CD4-positive, CD25-positive, alpha-beta regulatory T cell (primary cell): ENCODE results near the gene P2RX3. TPM values are rescaled to one million over a fixed set of nuclear protein-coding genes. Genes with fewer than 3 reads are reported as not detected.

ENCODE experiments used
- ATAC-seq, 2 donors: fragments of 150-1000 bp; cut with Tn5 transposase; one replicate each; pipeline ENCODE4 v1.10.0; 2021; ENCODE audit warnings: low read depth in 2 of 2, moderate number of reproducible peaks in 2 of 2, moderate library complexity in 1 of 2
- DNase-seq, 3 donors: peaks; one replicate each; pipeline versions ENCODE4 v3.0.0 to v3.0.0-alpha.2; 2012 to 2022; ENCODE audit warnings: mixed read lengths in 1 of 3
- H3K27ac ChIP-seq: one replicate; pipeline ENCODE4 v1.7.0; 2013; ENCODE audit warnings: mild to moderate bottlenecking, low read length; ENCODE audit not compliant: insufficient read depth, poor library complexity, severe bottlenecking
- H3K27me3 ChIP-seq: one replicate; pipeline ENCODE4 v1.7.0; 2013; ENCODE audit warnings: low read length; ENCODE audit not compliant: control insufficient read depth, insufficient read depth
- H3K36me3 ChIP-seq: one replicate; pipeline ENCODE4 v1.7.0; 2013; ENCODE audit warnings: mild to moderate bottlenecking, low read length, moderate library complexity; ENCODE audit not compliant: control insufficient read depth, insufficient read depth
- H3K4me1 ChIP-seq: 2 replicates; pipeline ENCODE4 v1.7.0; 2013; ENCODE audit warnings: mild to moderate bottlenecking, low read length; ENCODE audit not compliant: insufficient read depth, control insufficient read depth, poor library complexity, severe bottlenecking
- H3K4me3 ChIP-seq: one replicate; pipeline ENCODE4 v1.7.0; 2013; ENCODE audit warnings: low read depth, mild to moderate bottlenecking, low read length, moderate library complexity
- H3K9me3 ChIP-seq, 2 experiments: 1 replicate in 1 of 2; 2 replicates in 1 of 2; pipeline ENCODE4 v1.7.0; 2013; ENCODE audit warnings: low read length in 2 of 2, mild to moderate bottlenecking in 1 of 2, moderate library complexity in 1 of 2; ENCODE audit not compliant: control insufficient read depth in 2 of 2
- H3K27ac Mint-ChIP-seq, 3 donors: one replicate each; pipeline ENCODE4 v1.8.0; 2020 to 2022; ENCODE audit warnings: mild to moderate bottlenecking in 3 of 3, mixed read lengths in 3 of 3, moderate library complexity in 2 of 3
- H3K27me3 Mint-ChIP-seq: one replicate; pipeline ENCODE4 v1.8.0; 2022; ENCODE audit warnings: mild to moderate bottlenecking, mixed read lengths
- H3K36me3 Mint-ChIP-seq: one replicate; pipeline ENCODE4 v1.8.0; 2020; ENCODE audit warnings: mixed read lengths
- H3K4me1 Mint-ChIP-seq, 4 donors: one replicate each; pipeline ENCODE4 v1.8.0; 2020 to 2022; ENCODE audit warnings: mixed read lengths in 4 of 4, mild to moderate bottlenecking in 1 of 4
- H3K4me3 Mint-ChIP-seq, 4 donors: one replicate each; pipeline ENCODE4 v1.8.0; 2020 to 2022; ENCODE audit warnings: mild to moderate bottlenecking in 4 of 4, mixed read lengths in 4 of 4, moderate library complexity in 3 of 4
- H3K9me3 Mint-ChIP-seq, 7 donors: one replicate each; pipeline ENCODE4 v1.8.0; 2020 to 2022; ENCODE audit warnings: mixed read lengths in 7 of 7, mild to moderate bottlenecking in 3 of 7, moderate library complexity in 2 of 7
- polyA plus RNA-seq, 4 donors: library from polyadenylated mRNA; unstranded; fragments of 300-500 nt; fragmentation: Illumina TruSeq; gene quantifications; one replicate each; pipeline ENCODE4 v1.2.3, GENCODE V29; 2021
- total RNA-seq: library from RNA; stranded (reverse); gene quantifications from one replicate; pipeline ENCODE4 v1.2.3, GENCODE V29; 2022

Gene P2RX3
- total and polyA plus RNA-seq, 5 donors from 2014 or later = not detected

DNA sequence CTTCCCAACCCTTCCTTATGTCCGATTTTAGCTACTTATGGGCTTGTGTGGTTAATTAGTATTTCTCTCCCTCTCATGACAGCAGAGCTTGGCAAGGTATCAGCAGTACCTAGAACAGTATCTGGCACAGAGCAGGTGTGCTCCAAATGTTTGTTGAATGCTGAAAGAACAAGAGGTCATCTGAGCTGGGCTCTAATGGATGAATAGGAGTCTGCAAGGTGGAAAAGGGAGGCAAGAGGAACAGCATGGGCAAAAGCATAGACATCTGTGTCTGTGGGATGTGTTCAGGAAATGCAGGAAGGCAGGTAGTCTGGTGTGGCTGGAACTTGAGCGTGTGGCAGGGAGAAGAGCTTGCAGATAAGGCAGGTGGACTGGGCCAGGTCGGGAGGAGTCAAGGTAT is 23.8 kb downstream of the P2RX3 start:
- Histone ChIP-seq H3K9me3 (no peaks in the 10 kb centered on the region), H3K4me1 (no peaks in the 10 kb centered on the region), H3K36me3 (no peaks in the 10 kb centered on the region), H3K27ac (no peak overlapping the region), H3K27me3 (peaks cover 2% of the 10 kb centered on the region), H3K4me3 (no peak overlapping the region)
- ATAC-seq (no peak), DNase-seq (no peak)
- Mint-ChIP-seq H3K9me3 (no peaks in the 10 kb centered on the region), H3K27me3 (no peaks in the 10 kb centered on the region), H3K4me3 (no peak overlapping the region), H3K4me1 (no peaks in the 10 kb centered on the region), H3K27ac (no peak overlapping the region), H3K36me3 (no peaks in the 10 kb centered on the region)

GRCh38 chr11:57363131-57364080 is 25.3 kb downstream of the P2RX3 start:
- Histone ChIP-seq H3K27me3 (no peaks in the 10 kb centered on the region), H3K9me3 (no peaks in the 10 kb centered on the region), H3K27ac (no peak overlapping the region), H3K4me1 (no peaks in the 10 kb centered on the region), H3K4me3 (no peak overlapping the region), H3K36me3 (no peaks in the 10 kb centered on the region)
- no peak overlapping the region for H3K4me3 Mint-ChIP-seq
- no peaks in the 10 kb centered on the region for H3K36me3 Mint-ChIP-seq
- DNase-seq (no peak), ATAC-seq (no peak)
- H3K4me1 Mint-ChIP-seq = no peaks in the 10 kb centered on the region
- no peak overlapping the region for H3K27ac Mint-ChIP-seq
- H3K27me3 Mint-ChIP-seq = no peaks in the 10 kb centered on the region
- no peaks in the 10 kb centered on the region for H3K9me3 Mint-ChIP-seq

- no peaks in the 10 kb centered on the region for H3K4me1 ChIP-seq
- H3K27ac ChIP-seq = no peak overlapping the region
- Mint-ChIP-seq H3K4me1 (no peaks in the 10 kb centered on the region), H3K27me3 (no peaks in the 10 kb centered on the region), H3K27ac (no peak overlapping the region), H3K4me3 (peak overlapping the region in 1 of 4 donors; percentile 5), H3K36me3 (no peaks in the 10 kb centered on the region), H3K9me3 (no peaks in the 10 kb centered on the region)
- no peaks in the 10 kb centered on the region for H3K36me3 ChIP-seq
- DNase-seq (no peak), ATAC-seq (no peak)
- H3K4me3 ChIP-seq = no peak overlapping the region
- no peaks in the 10 kb centered on the region for H3K27me3 ChIP-seq
- no peaks in the 10 kb centered on the region for H3K9me3 ChIP-seq
Observed at GRCh38 chr11:57364851-57365660, 26.9 kb downstream of the P2RX3 start.

DNA sequence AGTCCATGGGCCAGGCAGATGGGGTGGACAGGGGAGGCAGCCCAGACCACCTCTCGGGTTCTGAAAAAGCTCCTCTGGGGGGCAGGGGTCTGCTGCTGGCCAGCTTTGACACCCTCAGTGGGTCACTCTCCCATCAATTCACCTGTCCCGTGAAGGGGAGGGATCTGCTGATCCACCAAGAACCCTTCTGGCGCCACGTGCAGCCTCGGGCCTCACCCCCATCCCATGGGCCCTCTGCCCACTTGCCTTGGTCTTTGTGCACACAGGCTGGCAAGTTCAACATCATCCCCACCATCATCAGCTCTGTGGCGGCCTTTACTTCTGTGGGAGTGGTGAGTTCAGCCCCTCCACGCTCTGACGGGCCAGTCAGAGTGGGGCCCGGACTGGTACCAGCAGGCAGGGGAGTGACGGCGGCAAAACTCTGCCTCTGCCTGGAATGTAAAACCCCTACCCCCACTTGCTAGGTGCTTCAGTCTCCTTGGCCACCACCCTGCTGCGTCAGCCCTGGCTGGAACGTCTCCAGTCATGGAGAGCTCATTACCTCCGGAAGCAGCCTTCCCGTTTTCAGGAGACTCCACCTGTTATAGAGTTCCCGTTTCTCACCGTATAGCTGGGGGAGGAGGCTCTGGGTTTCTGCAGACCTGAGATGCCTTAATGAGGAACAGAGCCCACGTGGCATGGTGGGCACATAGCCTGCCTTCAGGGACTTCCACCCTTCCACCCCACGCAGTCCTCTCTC is 30.1 kb downstream of the P2RX3 start:
- Histone ChIP-seq H3K4me3 (no peak overlapping the region), H3K36me3 (no peaks in the 10 kb centered on the region), H3K27me3 (no peaks in the 10 kb centered on the region), H3K4me1 (no peaks in the 10 kb centered on the region), H3K27ac (no peak overlapping the region), H3K9me3 (no peaks in the 10 kb centered on the region)
- no peaks in the 10 kb centered on the region for H3K9me3 Mint-ChIP-seq
- H3K27ac Mint-ChIP-seq = no peak overlapping the region
- no peaks in the 10 kb centered on the region for H3K36me3 Mint-ChIP-seq
- H3K4me1 Mint-ChIP-seq = no peaks in the 10 kb centered on the region
- H3K4me3 Mint-ChIP-seq = no peak overlapping the region
- H3K27me3 Mint-ChIP-seq = no peaks in the 10 kb centered on the region
- ATAC-seq (no peak), DNase-seq (no peak)

GRCh38 chr11:57368845-57369232 is 30.7 kb downstream of the P2RX3 start:
- DNase-seq (no peak), ATAC-seq (no peak)
- H3K27ac Mint-ChIP-seq = no peak overlapping the region
- Histone ChIP-seq H3K27me3 (no peaks in the 10 kb centered on the region), H3K27ac (no peak overlapping the region), H3K4me3 (no peak overlapping the region), H3K36me3 (no peaks in the 10 kb centered on the region), H3K9me3 (no peaks in the 10 kb centered on the region), H3K4me1 (no peaks in the 10 kb centered on the region)
- no peaks in the 10 kb centered on the region for H3K9me3 Mint-ChIP-seq
- no peaks in the 10 kb centered on the region for H3K4me1 Mint-ChIP-seq
- H3K36me3 Mint-ChIP-seq = no peaks in the 10 kb centered on the region
- no peaks in the 10 kb centered on the region for H3K27me3 Mint-ChIP-seq
- H3K4me3 Mint-ChIP-seq = no peak overlapping the region

GRCh38 chr11:57370251-57370650 is 32.1 kb downstream of the P2RX3 start:
- Histone ChIP-seq H3K27me3 (no peaks in the 10 kb centered on the region), H3K36me3 (no peaks in the 10 kb centered on the region), H3K27ac (no peak overlapping the region), H3K4me3 (no peak overlapping the region), H3K4me1 (no peaks in the 10 kb centered on the region), H3K9me3 (no peaks in the 10 kb centered on the region)
- no peaks in the 10 kb centered on the region for H3K9me3 Mint-ChIP-seq
- no peaks in the 10 kb centered on the region for H3K4me1 Mint-ChIP-seq
- no peak for DNase-seq
- no peak overlapping the region for H3K4me3 Mint-ChIP-seq
- no peak for ATAC-seq
- no peaks in the 10 kb centered on the region for H3K27me3 Mint-ChIP-seq
- H3K36me3 Mint-ChIP-seq = no peaks in the 10 kb centered on the region
- H3K27ac Mint-ChIP-seq = no peak overlapping the region

GRCh38 chr11:57370941-57371340 is 32.8 kb downstream of the P2RX3 start:
- H3K27me3 Mint-ChIP-seq = no peaks in the 10 kb centered on the region
- no peaks in the 10 kb centered on the region for H3K4me1 ChIP-seq
- H3K27ac ChIP-seq = no peak overlapping the region
- H3K27me3 ChIP-seq = no peaks in the 10 kb centered on the region
- no peak overlapping the region for H3K4me3 ChIP-seq
- no peaks in the 10 kb centered on the region for H3K36me3 Mint-ChIP-seq
- DNase-seq (no peak), ATAC-seq (no peak)
- H3K9me3 ChIP-seq = no peaks in the 10 kb centered on the region
- H3K4me1 Mint-ChIP-seq = no peaks in the 10 kb centered on the region
- H3K36me3 ChIP-seq = no peaks in the 10 kb centered on the region
- no peaks in the 10 kb centered on the region for H3K9me3 Mint-ChIP-seq
- H3K27ac Mint-ChIP-seq = no peak overlapping the region
- H3K4me3 Mint-ChIP-seq = no peak overlapping the region
